GM12873 (cell line): Measurements from ENCODE around the gene CCNI2.

Experiments used
- TF ChIP-seq, protein P1 (sequence below): IDR thresholded peaks from 2 replicates; pipeline ENCODE4 v1.5.1; 2012; ENCODE audit warnings: low read depth, mild to moderate bottlenecking, moderate library complexity, low read length, control low read depth; ENCODE audit not compliant: insufficient read depth; ENCODE audit errors: missing control alignments

CCNI2 gene

DNA sequence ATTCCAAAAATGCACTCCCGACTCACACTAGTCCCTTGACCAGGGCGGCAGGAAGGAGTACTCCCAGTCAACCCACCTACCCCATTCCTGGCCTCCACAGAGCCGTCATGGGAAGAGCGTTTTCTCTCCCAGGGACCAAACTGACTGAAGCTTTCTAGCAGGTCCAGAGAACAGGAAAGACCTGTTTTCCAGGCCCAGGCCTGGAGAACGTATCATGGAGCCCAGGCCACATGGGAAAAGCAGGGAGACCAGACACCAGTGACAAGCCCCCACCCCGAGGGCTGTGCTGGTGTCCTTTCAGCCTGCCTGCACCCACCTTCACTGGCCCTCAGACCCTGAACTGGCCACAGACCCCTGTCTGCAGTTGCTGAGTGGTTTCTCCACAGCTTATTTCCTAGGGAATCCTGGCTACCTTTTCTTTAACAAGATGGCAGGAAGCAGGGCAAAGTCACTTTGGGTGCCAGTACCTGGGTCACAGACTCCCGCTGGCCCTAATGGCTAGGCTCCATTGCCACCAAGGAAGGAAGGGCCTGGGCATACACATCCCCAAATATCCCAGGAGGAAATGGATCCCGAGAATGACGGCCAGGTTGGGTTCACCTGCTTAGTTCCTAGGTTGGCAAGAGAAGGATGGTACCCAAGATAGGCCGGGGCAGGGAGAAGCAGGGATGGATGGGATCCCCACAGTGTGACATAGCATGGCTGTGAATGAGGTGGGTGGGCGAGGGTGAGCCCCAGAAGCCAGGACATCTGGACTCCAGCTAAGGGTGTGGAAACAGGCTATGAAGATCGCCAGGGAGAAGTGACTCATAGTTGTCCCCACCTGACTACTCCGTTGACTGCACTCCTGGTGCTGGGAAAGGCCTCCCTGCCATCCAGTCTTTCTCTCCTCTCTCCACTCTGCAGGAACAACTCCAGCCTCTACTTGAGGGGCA is 12.2 kb downstream of the CCNI2 start:
- TF ChIP-seq, protein P1, sequence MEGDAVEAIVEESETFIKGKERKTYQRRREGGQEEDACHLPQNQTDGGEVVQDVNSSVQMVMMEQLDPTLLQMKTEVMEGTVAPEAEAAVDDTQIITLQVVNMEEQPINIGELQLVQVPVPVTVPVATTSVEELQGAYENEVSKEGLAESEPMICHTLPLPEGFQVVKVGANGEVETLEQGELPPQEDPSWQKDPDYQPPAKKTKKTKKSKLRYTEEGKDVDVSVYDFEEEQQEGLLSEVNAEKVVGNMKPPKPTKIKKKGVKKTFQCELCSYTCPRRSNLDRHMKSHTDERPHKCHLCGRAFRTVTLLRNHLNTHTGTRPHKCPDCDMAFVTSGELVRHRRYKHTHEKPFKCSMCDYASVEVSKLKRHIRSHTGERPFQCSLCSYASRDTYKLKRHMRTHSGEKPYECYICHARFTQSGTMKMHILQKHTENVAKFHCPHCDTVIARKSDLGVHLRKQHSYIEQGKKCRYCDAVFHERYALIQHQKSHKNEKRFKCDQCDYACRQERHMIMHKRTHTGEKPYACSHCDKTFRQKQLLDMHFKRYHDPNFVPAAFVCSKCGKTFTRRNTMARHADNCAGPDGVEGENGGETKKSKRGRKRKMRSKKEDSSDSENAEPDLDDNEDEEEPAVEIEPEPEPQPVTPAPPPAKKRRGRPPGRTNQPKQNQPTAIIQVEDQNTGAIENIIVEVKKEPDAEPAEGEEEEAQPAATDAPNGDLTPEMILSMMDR, result no peak

DNA sequence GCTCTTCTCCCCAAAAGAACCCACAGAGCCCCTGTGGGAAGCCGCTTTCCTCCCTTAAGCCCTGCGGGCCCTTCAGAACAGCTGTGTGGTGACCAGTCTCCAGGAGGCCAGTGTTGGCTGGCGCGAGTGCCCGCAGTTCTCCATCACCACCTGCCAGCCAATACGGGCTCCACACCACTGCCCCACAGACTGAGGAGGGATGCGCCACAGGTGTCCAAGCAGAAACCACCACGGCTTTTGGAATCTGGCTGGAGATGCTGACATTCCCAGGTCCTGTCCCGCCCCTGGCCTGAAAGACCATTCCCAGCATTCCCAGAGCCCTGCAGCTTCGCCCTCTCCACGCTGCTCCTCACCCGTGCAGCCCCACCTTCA is 12.8 kb downstream of the CCNI2 start:
- TF ChIP-seq, protein P1, result no peak

DNA sequence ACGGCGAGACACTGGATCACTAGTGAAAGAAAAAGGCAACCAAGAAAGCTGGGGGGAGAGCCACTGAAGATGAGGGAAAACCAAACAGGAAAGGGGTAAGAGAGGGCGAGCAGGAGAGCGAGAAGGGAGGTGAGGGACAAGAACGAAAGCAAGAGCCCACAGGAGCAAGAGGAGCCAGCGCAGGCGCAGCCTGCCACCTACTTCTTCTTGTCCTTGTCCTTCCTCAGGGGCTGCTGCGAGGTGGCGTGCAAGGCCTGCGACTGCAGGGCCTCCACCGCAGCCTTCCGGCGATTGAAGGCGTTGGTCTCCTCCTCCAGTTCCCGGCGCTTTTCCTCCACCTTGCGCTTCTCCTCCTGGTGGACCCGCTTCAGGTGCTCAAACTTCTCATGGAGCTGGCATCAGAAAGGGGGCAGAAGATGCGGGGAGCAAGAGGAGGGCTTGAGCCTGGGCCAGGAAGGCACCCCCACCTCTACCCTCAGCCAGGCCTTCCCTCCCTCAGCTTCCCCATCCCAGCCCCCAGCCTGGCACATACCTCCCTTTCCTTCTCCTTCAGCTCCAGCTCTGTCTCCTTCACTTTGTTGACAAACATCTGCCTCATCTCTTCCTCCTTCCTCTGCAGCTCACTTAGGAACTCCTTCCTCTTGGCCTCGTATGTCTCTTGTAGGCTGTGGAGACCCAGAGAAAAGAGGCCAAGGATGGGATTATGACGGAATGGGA is 13.5 kb downstream of the CCNI2 start:
- TF ChIP-seq, protein P1, result no peak

DNA sequence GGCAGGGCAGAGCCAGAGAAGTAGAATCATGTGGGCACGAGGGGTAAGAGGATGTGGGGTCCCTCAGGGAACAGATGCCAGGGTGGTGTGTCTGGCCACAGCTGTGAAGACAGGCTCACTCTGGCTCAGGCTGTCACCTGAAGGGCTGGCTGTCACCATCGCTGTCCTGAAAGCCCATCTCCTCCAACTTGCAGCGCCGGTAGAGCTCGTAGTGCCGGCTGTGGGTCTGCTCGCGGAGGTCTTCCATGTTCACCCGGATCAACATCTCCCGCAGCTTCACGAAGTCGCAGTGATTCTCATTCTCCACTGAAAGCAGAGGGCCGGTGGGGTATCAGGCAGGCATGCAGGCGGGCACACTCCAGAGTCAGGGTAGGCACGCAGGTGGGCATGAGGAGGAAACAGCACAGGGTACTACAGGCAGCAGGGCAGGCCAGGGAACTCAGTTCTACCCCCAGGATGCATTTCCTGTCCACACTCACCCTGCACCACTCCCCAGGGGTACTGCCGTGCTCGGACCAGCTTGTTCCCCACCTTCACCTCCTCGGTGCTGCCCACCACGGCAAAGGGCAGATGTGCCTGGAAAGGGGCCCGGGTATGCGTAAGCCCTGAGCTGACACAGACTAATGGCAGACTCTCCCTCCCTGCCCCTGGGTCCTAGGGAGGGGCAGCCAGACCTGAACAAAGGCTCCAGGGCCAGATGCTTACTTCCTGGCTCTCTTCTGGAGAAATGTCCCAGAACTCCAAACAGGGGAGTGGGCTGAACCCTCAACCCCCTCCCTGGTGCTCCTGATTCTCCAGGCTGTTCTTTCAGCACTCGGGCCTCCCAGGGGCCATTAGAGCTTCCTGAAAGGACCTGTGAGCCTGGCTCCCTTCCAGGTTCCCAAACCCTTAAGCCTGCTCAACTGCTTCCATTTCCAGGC is 14.4 kb downstream of the CCNI2 start:
- TF ChIP-seq, protein P1, result no peak

DNA sequence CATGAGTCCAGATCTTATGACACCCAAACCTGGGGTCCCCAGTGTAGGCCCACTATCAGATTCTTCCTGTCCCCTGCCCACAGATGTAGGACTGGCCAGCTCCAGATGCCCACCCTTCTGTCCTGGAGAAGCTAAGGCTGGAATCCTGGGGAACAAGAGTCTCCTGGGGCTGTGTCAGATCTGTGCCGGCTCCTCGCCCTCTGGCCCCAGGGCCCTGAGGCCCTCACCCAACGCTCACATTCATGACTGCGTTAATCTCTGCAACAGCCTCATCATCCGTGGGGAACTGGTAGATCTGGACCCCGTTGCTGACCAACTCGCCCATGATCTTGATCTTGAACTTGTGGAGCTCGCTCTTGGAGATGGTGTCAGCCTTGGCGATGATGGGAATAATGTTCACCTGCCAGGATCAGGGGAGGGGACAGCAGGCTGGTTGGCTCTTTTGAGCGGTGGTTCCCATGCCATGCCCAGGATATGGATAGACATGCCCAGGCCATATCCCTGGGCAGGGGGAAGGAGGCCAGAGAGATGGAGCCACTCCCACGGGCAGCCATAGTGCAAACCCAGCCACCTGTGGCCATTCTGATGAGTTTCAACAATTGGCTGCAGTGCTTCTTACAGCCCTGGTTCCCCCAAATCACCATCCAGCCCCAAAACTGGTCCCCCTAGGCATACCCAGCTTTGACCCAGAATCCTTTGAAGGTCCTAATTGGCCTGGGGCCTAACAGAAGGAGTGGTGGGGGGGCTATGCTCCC is 15.2 kb downstream of the CCNI2 start:
- TF ChIP-seq, protein P1, result no peak

DNA sequence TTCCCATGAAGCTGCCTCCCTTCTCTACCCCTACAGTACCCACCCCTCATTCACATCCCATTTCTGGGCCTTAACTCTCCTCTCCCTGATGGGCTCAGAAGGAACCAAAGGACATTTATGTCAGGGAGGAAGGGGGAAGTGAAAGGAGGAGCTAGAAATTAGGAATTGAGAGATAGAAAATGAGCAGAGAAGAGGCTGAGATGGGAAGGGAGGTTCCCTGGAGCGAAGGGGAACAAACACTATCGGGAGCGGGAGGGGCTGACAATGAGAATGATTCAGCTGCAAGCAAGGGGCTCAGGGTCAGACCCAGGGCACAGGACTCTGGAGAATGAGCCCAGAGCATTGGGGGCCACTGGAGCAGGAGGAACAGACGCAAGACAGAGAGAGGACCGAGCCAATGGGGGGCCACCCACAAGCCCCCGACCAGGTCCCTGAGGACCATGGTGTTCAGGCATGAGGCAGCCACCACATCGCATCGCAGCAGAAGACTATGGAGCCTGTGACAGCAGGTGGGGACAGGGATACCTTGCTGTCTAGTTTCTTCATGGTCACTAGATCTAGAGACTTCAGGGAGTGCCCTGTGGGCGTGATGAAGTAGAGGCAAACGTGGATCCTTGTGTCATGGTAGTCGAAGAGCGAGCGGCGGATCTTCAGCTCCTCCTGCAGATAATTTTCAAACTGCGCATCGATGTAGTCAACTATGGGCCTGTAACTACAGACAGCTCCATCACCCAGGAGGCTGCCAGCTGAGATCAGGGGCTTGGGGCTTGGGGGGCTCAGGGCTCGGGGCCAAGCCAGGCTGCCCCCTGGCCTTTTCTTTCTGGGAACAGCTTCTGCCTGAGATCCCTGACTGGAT is 16.2 kb downstream of the CCNI2 start:
- TF ChIP-seq, protein P1, result no peak
